Measurements from ENCODE around the gene AQP12A.
"Not testable (repeated sequence)": the region's sequence is repeated elsewhere in the genome, so short reads cannot be mapped to it uniquely, and the experiment has no call there.

AQP12A gene

DNA sequence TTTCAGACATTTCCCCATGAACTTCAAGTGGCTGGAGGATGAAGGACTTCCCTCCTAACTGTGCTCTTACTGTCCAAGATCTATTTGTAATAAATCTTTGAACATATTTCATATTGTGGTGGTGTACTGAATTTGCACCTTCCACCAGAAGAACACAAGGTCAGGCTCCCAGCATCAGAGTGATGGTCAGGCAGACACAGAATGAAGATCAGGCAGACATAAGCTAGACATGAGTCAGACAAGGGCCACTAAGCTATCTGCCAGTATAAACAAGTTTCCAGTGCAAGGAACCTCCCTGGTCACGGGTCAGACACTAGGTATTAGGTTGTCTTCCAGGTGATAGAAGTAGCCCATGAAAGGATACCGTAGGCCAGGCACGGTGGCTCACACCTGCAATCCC lies 29.0 kb upstream of the AQP12A start:
- DNase-seq = no peak

DNA sequence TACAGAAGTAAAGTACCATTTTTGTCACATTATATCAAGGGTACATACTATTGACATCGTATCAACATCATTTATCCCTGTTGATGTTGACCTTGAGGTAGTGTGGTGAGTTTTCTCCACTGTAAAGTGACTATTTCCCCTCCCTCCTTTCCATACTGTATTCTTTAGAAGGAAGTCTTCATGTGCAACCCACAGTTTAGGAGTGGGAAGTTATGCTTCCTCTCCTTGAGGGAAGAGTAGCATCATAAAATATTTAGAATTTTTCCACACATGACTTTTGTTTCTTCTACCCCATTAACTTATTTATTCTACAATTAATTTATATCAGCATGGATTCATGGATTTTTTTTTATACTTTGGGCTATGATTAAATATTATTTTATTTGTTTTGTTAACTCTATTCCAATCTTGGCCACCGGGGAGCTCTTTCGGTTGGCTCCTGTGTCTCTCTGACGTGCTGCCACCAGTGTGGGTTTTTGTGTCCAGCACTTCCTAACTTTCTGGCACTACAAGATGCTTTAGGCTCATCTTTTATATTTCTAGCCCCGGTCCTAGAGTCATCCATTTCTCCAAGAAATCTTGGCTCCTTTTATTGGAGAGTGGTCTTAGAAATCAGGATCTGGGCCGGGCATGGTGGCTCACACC lies 28.0 kb upstream of the AQP12A start:
- no peak for DNase-seq

DNA sequence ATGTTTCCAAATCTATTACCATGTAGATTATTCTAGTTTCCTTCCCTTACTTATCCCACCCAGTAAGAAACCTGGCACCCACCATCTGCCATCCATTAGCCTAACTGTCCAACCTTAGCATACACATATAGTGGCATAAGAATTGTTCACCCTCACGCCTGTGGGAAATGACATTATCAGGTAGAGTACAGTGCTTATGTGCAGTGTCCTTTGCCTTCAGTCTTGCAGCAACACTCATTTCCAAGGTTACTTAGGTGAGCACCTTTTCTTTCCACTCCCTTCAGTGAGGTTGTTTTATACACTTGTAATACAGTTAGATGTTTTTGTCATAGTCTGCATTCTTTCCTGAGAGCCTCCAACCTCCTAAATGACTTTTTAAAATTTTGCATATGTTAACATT lies 27.0 kb upstream of the AQP12A start:
- no peak for DNase-seq

DNA sequence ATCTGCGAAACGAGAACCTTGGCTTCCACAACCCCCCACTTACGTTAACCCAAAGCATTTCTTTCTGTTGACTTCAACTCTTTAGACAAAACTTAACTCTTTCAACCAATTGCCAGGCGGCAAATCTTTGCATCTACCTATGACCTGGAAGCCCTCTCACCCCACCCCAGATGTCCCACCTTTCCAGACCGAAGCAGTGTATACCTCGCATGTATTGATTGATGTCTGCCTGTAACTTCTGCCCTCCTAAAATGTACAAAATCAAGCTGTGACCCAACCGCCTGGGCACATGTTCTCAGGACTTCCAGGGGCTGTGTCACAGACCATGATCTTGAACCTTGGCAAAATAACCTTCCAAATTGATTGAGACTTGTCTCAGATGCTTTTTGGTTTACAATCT lies 21.3 kb upstream of the AQP12A start:
- DNase-seq = no peak

DNA sequence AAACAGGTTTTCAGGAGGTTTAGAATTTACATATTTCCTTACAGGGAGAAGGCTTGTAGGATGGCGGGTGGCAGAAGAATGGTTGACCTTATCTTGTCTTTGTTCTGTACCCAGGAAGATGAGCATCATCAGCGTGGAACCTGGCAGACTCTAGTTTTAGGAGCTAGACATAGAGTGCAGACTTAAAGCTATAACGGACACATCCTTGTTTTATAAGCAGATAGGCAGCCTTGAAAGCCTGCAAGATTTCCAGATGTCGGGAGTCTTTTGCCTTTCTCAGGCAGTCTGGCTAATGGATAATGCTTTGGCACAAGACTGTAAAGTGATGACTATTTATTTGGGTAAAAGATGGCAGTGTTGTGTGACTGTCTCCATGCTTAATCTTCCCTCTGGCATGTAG lies 20.7 kb upstream of the AQP12A start:
- DNase-seq = no peak

DNA sequence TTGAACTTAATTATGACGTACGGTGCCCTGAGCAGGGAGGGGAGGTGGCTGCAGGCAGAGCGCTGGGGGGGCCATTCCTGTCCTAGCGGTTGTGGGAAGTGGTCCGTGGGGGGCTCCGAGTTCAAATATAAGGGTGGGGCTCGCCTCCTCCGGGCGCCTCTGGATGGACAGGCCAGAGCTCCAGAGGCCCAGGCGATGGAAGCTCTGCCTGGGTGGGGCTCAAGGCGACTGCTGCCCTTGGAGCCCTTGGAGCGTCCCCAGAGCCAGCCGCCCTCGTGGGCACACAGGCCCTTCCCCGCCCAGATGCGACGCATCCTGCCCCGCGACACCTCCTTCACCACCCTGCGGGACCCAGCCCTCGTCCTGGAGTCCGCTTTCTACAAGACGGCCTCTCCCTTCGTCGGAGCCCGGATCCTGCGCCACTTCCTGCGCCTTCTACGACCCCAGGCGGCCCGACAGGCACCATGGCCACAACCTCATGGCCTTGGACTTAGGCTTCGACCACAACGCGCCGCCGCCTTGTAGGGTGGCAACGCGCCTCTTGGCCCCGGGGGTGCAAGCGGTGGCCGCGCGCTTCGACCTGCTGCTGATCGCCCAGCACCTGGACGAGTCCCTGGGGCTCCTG lies 19.5 kb upstream of the AQP12A start:
- no peak for DNase-seq

DNA sequence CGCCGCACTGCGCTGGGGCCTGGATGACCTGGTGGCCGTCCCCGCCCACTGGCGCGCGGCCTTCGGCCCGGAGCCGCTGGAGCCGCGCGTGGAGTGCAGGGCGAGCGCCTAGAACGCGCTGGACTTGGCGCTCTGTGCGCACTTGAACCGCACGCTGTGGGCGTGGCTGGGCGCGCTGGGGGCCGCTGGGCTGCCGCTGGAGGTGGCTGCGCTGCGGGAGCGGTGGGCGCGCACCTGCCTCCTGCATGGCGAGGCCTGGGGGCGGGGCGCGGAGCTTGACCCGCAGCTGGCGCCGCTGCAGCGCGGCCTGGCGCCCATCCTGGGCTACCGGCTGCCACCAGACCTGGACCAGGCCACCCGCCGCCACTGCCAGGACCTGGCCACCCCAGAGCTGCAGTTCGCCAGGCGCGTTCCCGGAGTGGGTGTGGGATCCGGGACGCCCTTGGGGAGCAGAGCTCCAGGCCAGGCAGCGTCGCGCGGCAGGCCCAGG lies 18.9 kb upstream of the AQP12A start:
- no peak for DNase-seq

DNA sequence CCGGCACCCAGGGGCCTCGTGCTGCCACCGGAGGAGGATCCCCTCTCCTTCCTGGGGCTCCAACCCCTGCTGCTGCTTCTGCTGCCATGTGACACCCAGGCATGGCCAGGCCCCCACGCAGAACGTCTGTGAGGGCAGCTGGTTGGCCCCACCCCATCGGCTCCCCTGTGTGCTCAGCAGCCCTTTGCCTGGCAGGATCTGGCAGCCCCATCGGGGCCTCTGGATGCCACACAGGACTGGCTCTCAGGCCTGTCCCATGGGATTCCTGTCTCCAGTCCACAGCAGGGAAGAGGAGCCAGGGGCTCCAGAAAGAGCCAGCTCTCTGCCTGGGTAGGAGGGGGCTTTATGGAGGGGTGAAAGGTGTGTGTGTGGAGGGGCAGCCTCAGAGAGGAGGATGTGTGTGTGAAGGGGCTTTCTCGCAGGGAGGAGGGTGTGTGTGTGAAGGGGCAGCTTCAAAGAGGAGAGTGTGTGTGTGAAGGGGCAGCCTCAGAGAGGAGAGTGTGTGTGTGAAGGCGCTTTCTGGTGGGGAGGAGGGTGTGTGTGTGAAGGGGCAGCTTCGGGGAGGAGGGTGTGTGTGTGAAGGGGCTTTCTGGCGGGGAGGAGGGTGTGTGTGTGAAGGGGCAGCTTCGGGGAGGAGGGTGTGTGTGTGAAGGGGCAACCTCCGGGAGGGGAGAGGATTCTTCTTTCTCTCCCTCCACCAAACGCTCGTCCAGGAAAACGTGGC lies 17.0 kb upstream of the AQP12A start:
- DNase-seq = not testable (repeated sequence)

DNA sequence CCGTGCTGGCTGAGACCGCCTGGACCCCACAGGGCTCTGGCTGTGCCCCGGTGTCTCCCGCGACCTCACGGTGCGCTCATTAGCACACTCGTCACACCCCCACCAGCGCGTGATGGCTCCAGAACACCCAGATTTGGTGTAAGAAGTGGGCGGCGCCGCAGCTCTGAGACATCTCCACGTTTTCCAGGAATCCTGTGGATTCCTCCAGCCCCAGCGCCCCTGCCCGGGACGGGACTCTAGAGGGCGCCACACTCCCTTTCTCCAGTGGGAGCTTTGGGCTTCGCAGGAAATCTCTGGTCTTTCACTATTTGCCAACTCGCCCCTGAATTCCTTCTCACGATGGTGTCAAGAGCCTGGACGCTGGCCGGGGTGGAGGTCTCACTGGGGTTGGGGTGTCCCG lies 16.3 kb upstream of the AQP12A start:
- not testable (repeated sequence) for DNase-seq

DNA sequence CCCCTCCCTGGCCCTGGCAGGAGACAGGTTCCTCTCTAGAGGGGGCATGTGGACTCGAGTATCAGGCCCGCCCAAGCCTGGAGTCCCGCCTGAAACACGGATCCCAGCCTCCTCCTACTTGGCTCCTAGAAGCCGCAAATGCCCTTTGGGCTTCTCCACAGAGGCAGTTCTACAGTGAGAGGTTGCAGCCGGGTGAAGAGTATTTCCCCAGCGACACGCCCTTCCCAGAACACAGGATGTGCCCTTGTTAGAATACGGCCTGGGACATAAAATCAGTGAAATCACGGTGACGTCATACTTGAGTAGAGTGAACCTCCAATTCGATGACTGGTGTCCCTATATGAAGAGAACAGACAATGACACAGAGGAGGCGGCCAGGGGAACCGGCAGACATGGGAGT lies 13.6 kb upstream of the AQP12A start:
- DNase-seq = not testable (repeated sequence)

DNA sequence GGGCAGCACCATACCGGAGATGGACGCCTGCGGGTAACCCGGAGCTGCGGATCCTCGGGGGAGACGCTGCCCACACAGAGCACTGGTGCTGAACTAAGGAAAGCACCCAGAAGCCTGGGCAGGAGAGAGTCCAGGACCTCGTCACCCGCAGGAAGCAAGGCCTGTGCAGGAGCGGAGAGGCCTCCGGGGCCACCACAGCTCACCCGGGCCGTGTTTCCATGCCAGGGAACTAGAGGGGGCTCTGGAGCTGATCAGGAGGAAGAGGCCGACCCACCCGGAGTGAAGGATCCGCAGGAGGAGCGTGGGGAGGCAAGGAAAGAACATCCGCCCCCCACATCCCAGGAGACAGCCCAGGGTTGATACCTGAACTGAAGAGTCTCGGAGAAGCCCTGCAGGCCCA lies 12.8 kb upstream of the AQP12A start:
- not testable (repeated sequence) for DNase-seq

DNA sequence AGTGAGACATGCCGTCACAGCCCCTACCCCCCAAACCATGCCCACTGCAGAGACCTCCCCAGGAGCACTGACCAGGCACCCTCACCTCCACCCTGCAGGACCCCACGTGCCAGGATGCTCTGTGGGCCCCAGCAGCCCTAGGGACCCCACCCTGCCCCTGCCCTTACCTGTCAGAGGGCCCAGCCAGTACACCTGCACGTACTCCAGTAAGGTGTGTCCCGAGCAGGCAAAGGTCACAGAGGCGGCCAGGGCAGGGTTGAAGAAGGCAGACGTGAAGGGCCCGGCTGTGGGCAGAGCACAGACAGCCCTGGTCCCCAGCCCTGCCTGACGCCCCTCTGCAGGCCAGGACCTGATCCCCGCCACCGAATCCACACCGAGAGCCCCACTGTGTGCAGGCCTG lies 11.5 kb upstream of the AQP12A start:
- DNase-seq = not testable (repeated sequence)

DNA sequence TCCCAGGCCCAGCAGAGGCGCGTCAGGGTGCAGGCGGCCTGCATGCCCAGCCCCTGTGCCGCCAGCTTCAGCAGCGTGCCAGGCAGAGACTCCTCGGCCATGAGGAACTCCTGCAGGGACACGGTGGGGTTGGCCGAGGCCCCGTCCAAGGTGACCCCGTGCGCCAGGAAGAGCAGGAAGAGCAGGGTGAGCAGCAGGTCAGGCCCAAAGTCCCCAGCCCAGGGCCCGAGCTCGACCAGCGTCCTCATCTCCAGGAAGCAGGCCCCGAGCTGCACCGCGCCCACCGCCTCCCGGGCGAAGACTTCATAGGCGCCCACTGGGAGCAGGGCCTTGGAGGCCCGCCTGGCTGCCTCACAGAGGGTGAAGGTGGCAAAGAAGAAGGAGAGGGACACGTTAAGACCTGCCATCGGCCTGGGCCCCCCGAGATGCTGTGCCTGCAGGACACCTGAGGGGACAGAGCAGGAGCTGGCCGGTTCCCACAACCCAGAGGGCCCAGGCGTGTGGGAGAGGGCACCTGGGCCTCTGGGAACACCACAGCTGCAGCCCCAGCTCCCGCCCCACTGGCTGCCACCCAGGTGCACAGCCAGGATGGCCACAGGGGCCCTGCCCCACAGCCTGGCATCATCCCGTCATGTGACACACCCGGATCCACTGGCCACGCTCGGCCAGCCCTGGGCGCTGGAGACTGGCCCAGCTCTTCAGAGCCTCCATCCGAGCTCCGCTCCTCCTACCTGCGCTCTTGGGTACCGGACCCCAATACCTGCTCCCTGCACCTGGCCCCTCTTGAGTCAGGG lies 9.0 kb upstream of the AQP12A start, which contains the start of gene AQP12B:
AQP12B (minus strand) TSS at position 455 of the 794 bp plus-strand sequence; CDS start at position 407, 48 bp downstream.
- DNase-seq = not testable (repeated sequence)

DNA sequence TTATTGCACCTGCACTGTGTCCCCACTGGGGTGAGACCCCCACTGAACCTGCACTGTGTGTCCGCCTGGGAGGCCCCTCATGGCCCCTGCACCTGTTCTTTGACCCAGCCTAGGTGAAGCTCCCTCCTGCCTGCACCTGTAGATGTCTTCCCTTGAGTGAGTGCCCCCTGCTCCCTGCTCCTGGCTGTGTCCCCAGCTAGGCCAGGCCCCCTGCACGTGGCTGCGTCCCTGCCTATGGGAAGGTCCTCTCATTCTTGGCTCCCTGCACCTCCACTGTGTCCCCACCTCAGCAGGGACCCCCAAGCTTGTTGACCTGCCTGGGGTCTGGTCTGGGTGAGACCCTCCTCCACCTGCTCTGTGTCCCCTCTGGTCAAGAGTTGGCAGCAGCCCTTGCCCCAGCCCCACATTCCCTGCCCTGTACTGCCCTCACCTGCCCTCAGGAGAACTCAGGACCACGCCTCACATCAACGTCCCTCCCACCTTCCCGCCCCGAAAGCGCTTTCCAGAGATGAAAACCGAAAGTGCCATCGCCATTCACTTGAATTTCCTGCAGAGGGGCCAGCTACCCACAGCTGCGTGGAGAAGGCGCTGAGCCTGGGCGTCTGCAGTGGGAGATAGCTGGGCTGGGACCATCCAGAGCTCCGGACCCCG lies 8.2 kb upstream of the AQP12A start:
- DNase-seq = not testable (repeated sequence)

DNA sequence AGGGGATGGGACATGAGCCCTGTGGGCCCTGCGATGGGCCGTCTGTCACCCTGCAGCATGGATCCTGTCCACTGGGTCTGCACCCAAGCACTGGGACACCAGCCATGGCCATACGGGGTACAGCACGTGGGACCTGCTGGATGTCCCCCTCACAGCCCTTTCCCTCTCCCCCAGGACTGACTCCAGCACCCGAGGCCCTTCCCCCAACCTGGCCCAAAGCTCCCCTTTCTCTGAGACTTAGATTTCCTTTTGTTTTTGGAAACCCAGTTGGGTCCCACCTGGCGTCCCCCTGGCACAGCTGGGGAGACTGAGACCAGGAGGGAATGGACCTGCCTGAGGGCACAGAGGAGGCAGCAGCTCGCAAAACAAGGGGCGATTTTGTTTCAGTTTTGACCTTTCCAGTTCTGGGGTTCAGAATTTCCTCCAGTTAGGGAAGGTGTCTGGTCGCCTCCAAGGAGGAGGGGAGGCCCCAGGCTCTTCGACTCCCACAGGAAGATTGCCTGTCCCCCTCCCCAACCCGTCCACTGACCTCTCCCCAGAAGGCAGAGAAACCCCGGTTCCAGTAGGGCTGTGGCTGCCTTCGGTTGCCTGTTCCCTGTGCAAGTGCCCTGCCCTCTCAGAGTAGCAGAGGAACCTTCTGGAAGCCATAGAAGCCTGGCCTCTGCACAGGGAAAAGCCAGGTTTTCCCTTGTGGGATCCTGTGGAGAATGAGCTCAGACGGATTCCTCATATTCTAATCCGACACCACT lies 7.5 kb upstream of the AQP12A start:
- DNase-seq = not testable (repeated sequence)

DNA sequence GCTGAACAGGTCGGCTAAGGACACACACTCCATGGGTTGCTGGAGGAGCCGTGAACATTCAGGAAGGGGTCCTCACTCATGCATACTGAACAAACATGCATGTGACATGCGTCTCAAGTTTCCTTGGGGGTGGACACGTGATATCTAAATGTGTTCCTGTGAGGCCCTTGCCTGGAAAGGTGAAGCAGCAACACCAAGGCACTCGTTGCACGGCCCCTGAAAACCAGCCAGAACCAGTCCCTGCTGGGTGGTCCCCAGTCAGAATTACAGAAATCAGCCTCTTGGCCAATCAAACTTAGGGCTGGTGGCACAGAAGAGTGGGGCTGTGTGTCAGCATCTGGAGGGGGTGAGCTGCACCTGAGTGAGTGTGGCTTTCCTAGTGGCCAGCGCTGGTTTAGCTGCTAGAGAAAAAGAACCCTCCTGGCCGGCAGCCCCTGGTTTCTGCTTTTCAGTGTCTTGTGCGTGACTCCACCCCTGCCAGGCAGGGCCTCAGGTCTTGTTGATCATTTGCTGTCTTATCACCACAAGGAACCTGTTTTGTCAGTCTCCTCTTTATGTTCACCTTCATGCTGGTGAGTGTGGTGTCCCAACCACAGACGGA lies 5.8 kb upstream of the AQP12A start:
- no peak for DNase-seq

DNA sequence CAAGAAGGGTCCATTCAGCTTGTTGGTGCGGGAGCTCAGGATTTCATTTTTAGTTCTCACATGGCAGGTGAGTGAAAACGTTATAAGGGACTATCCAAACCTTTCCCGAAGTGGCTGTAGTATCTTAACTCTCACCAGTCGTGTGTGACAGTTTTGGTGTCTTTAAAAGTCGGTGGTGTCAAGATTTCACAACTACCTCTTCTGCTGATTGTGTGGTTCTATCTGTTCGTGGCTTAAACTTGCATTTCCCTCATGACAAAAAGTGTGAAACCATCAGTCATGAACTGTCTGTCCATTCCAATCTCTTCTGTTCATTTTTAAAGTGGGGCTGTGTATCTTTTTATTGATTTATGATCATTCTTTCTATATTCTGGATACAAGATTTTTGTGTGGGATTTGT lies 5.2 kb upstream of the AQP12A start:
- DNase-seq = no peak

DNA sequence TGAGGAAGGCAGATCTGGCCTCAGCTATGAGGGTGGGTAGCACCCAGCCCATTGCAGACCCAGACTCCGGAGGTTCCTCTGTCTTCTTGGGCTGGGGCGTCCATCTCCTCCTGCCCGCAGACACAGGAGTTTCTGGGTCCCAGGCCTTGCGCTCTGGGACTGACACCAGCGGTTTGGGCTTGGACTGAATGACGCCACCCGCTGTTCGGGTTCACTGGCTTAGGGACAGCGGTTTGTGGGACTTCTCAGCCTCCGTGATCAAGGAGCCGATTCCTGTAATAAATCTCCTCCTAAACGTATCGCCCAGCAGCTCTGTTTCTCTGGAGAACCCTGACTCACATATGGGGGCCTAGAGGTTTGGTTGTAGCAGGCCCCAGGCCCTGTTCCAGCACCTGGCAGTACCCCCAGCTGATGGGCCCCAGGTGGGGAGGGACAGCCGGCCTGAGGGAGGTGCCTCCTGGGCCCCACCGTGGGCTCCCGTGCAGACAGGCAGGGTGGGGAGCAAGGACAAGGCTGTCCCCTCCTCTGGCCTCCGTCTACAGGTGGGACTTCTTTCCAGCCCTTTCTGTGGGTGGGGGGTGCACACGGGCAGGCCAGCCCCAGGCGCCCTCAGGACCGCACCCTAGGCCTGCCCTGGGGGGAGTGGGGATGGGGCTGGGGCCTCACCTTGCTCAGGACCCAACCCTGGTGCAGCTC lies 4.5 kb upstream of the AQP12A start:
- no peak for DNase-seq

DNA sequence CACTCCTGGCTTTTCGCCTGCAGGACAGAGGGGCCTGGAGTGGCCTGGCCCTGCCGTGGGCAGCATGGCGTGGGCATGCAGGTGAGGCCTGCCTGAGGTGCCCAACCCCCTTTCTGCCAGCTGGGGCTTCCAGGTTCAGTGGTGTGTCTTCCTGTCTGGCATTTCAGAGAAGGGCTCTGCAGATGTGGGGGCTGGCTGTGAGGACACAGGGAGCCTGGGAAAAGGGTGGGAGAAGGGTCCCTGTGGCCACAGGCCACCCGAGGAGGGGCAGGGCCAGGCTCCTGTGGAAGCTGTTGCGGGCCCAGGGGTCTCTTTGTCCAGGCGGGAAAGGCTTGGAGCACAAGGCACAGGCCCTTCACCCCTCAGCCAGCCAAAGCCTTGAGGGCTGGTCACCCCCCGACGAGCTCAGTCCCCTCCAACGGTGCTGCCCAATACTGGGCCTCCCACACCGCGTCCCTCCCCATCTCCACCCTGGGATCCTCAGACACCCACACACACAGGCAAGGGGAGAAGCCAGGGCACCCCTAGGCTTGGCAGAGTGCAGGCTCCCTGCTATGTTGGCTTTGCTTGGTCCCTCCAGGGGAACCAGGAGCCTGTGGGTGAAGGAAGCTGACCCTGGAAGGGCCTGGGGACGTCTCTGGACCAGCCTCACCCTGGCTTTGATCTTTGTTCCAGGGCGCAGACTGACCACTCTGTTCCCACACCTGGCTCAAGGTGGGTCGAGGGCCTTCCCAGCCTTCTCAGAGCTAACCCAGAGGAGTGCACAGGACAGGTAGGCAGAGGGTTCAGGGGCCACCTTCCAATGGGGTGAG lies 3.7 kb upstream of the AQP12A start:
- no peak for DNase-seq

DNA sequence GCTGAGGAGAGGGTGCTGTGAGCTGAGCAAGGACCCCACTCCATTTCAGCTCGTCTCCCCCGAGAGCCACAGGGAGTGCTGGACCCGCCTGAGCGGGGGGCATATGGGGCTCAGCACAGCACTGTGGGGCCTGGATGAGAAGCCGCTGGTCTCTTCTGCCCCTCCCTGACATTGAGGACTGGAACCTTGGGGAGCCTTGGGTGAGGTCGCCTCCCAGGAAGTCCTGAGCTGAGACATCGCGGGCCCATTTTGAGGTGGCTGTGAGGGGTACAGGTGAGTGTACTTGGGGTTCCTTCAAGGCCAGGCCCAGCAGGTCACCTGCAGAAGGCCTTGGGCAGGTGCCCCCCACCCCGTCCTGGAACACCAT lies 3.1 kb upstream of the AQP12A start:
- DNase-seq = no peak
